Fibroblast of lung (primary cell): ENCODE results near the gene TRPM7. TPM values are rescaled to one million over a fixed set of nuclear protein-coding genes. Genes with fewer than 3 reads are reported as not detected.
"Not testable (repeated sequence)": the region's sequence is repeated elsewhere in the genome, so short reads cannot be mapped to it uniquely, and the experiment has no call there.

Experiments used
- DNase-seq, 2 donors: peaks; one replicate each; pipeline versions ENCODE4 v3.0.0 to v3.0.0-alpha.2; 2010; ENCODE audit warnings: low read depth in 2 of 2
- H2AFZ ChIP-seq: 2 replicates; pipeline ENCODE4 v1.5.1; 2012; ENCODE audit warnings: low read length, control low read depth, inconsistent platforms
- H3K27ac ChIP-seq: 2 replicates; pipeline ENCODE4 v1.5.1; 2011; ENCODE audit warnings: low read length, control low read depth; ENCODE audit not compliant: insufficient read depth
- H3K27me3 ChIP-seq: 2 replicates; pipeline ENCODE4 v1.5.1; 2011; ENCODE audit warnings: mild to moderate bottlenecking, low read length; ENCODE audit not compliant: control insufficient read depth, insufficient read depth
- H3K36me3 ChIP-seq: 2 replicates; pipeline ENCODE4 v1.5.1; 2011; ENCODE audit warnings: low read length; ENCODE audit not compliant: control insufficient read depth, insufficient read depth
- H3K4me1 ChIP-seq: 2 replicates; pipeline ENCODE4 v1.5.1; 2011; ENCODE audit warnings: low read length; ENCODE audit not compliant: control insufficient read depth, insufficient read depth; ENCODE audit errors: extremely low read depth
- H3K4me2 ChIP-seq: 2 replicates; pipeline ENCODE4 v1.5.1; 2011; ENCODE audit warnings: low read length, control low read depth; ENCODE audit not compliant: insufficient read depth; ENCODE audit errors: extremely low read depth
- H3K4me3 ChIP-seq, 4 experiments: fragments of 200-600 bp in 1 of 4; sonication (generic) in 1 of 4; replicated peaks in 1 of 4; 2 replicates each; pipeline ENCODE4 v1.5.1; 2011 to 2016; ENCODE audit warnings: low read length in 4 of 4, low read depth in 3 of 4, mild to moderate bottlenecking in 3 of 4, control low read depth in 2 of 4, inconsistent platforms in 1 of 4, mixed read lengths in 1 of 4; ENCODE audit not compliant: insufficient read depth in 1 of 4; ENCODE audit errors: control extremely low read depth in 1 of 4
- H3K79me2 ChIP-seq: 2 replicates; pipeline ENCODE4 v1.5.1; 2012; ENCODE audit warnings: mild to moderate bottlenecking, low read length, inconsistent platforms; ENCODE audit not compliant: control insufficient read depth, insufficient read depth
- H3K9ac ChIP-seq: 2 replicates; pipeline ENCODE4 v1.5.1; 2011; ENCODE audit warnings: mild to moderate bottlenecking, low read length, control low read depth; ENCODE audit not compliant: insufficient read depth
- H3K9me3 ChIP-seq: 2 replicates; pipeline ENCODE4 v1.5.1; 2012; ENCODE audit warnings: low read depth, low read length; ENCODE audit not compliant: control insufficient read depth, insufficient read depth
- H4K20me1 ChIP-seq: 2 replicates; pipeline ENCODE4 v1.5.1; 2011; ENCODE audit warnings: low read length; ENCODE audit not compliant: control insufficient read depth, insufficient read depth; ENCODE audit errors: extremely low read depth
- EZH2 ChIP-seq: IDR thresholded peaks from 2 replicates; pipeline ENCODE4 v1.5.1; 2012; ENCODE audit warnings: low read length, control low read depth, mild to moderate bottlenecking; ENCODE audit errors: missing control alignments
- polyA plus RNA-seq, 2 donors: library from polyadenylated mRNA; depleted of rRNA in 1 of 2; stranded (reverse) in 1 of 2; unstranded in 1 of 2; fragments of >200 nt; gene quantifications; 2 replicates each; pipeline ENCODE4 v1.2.1, GENCODE V29; 2011 to 2012; ENCODE audit warnings: missing spikeins in 1 of 2
- total RNA-seq: library from RNA; depleted of rRNA; stranded (reverse); fragments of >200 nt; gene quantifications from 2 replicates; pipeline ENCODE4 v1.2.1, GENCODE V29; 2014
- TF ChIP-seq, protein P1 (sequence below), 2 donors: IDR thresholded peaks in 1 of 2; conservative IDR thresholded peaks in 1 of 2; 1 replicate in 1 of 2; 2 replicates in 1 of 2; pipeline ENCODE4 v1.5.1; 2011 to 2012; ENCODE audit warnings: low read length in 2 of 2, control low read depth in 1 of 2, inconsistent platforms in 1 of 2, low read depth in 1 of 2, mild to moderate bottlenecking in 1 of 2

TRPM7 gene
- total and polyA plus RNA-seq, 2 donors (not counting 1 experiment from before 2014, with no cell fraction given), result 30.3 to 64.4 TPM

DNA sequence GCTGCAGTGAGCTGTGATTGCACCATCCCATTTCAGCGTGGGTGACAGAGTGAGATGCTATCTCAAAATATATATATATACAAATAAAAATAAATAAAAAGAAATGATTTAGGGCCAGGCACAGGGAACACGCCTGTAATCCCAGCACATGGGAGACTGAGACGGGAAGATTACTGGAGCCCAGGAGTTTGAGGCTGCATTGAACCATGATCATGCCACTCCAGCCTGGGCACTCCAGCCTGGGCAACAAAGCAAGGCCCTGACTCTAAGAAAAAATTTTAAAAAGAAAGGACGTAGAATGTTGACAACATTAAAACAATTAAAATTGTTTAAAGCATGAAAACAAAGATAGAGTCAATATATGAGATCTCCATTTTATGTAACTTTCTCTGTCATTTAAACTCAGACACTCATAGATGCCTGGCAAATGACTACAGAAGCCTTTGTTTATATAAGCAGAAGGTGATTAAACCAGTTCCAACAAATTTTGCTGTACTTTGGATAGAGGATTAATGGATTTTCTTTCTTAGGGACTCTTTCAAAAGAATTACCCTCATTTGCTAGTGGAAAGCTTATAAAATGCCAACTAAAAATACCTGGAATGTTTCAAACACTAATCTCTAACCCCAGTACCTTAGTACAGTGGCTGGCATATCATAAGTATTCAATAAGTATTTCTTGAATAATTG, 10.7 kb upstream of the TRPM7 start:
- Histone ChIP-seq H3K9me3 (no peaks in the 10 kb centered on the region), H4K20me1 (no peaks in the 10 kb centered on the region), H3K4me2 (no peak overlapping the region), H3K27ac (no peak overlapping the region), H3K4me1 (no peaks in the 10 kb centered on the region), H3K36me3 (no peaks in the 10 kb centered on the region), H3K79me2 (no peaks in the 10 kb centered on the region), H3K27me3 (no peaks in the 10 kb centered on the region), H3K4me3 (no peak overlapping the region), H3K9ac (no peak overlapping the region), H2AFZ (no peak overlapping the region)
- peak; percentile 8 to 62 for DNase-seq
- TF ChIP-seq, protein P1, sequence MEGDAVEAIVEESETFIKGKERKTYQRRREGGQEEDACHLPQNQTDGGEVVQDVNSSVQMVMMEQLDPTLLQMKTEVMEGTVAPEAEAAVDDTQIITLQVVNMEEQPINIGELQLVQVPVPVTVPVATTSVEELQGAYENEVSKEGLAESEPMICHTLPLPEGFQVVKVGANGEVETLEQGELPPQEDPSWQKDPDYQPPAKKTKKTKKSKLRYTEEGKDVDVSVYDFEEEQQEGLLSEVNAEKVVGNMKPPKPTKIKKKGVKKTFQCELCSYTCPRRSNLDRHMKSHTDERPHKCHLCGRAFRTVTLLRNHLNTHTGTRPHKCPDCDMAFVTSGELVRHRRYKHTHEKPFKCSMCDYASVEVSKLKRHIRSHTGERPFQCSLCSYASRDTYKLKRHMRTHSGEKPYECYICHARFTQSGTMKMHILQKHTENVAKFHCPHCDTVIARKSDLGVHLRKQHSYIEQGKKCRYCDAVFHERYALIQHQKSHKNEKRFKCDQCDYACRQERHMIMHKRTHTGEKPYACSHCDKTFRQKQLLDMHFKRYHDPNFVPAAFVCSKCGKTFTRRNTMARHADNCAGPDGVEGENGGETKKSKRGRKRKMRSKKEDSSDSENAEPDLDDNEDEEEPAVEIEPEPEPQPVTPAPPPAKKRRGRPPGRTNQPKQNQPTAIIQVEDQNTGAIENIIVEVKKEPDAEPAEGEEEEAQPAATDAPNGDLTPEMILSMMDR (conservative IDR thresholded peaks at IDR 0.05 in 1 of 2, IDR thresholded peaks at IDR 0.05 in 1 of 2; ENCODE audit: low read depth in 1 of 2, low read length in 2 of 2), result no peak
- no peak for TF ChIP-seq EZH2

DNA sequence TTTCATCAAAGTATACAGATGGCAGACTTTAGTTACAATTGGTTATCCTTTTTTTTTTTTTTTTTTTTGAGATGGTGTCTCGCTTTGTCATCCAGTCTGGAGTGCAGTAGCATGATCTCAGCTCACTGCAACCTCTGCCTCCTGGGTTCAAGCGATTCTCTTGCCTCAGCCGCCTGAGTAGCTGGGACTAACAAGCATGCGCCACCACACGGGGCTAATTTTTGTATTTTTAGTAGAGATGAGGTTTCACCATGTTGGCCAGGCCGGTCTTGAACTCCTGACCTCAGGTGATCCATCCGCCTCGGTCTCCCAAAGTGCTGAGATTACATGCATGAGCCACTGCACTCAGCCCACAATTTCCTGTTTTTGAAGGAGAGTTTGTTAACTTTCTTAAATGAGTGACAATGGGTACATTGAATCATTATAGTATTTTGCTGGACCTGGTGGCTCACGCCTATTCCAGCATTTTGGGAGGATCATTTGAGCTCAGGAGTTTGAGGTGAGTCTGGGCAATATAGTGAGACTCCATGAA, 8.1 kb upstream of the TRPM7 start:
- not testable (repeated sequence) for H4K20me1 ChIP-seq, H3K27ac ChIP-seq, H3K9ac ChIP-seq

DNA sequence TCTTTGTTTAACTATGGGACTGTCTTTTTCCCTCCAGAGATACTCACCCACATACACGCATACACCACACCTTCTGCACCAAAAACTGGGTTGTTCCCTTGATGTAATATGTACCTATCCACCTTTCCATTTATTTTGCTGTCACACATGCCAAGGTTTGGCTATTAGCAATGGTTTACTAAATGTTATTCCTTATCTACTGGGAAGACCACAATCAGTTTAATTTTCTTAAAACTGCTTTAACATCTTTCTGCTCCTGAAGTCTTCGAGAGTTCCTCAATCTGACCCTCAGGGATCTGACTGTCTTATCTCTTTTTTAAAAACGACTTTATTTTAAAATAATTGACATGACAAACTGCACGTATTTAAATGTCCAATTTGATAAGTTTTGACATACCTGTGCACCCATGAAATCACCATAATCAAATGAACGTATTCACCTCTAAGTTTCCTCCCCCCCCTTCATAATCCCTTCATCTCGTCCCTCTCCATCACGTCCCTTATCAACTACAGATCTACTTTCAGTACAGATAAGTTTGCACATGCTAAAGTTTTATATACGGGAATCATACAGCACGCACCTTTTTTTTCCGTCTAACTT, 805 bp upstream of the TRPM7 start:
- Histone ChIP-seq H3K4me2 (peak overlapping the region; percentile 65), H3K9me3 (no peaks in the 10 kb centered on the region), H4K20me1 (no peaks in the 10 kb centered on the region), H3K27me3 (no peaks in the 10 kb centered on the region), H3K79me2 (peaks cover 38% of the 10 kb centered on the region), H3K27ac (peak overlapping the region; percentile 95), H3K9ac (peak overlapping the region; percentile 90), H2AFZ (peak overlapping the region; percentile 100), H3K4me3 (peak overlapping the region; percentile 87 to 93 (median 92)), H3K36me3 (peaks cover 2% of the 10 kb centered on the region), H3K4me1 (peaks cover 5% of the 10 kb centered on the region)
- TF ChIP-seq, protein P1 (conservative IDR thresholded peaks at IDR 0.05 in 1 of 2, IDR thresholded peaks at IDR 0.05 in 1 of 2; ENCODE audit: low read depth in 1 of 2, low read length in 2 of 2), result no peak
- TF ChIP-seq EZH2, result no peak
- no peak for DNase-seq

More for the DNA sequence above, 8.1 kb upstream of the TRPM7 start:
- not testable (repeated sequence) for H2AFZ ChIP-seq, H3K9me3 ChIP-seq, H3K79me2 ChIP-seq, H3K4me2 ChIP-seq, H3K4me3 ChIP-seq, DNase-seq, H3K36me3 ChIP-seq, H3K4me1 ChIP-seq, H3K27me3 ChIP-seq
